AG04449 (cell line): ENCODE data around the gene POLR3B.

Source experiments
- CTCF ChIA-PET: fragments of 350-600 bp; formaldehyde crosslinking; extraction: SDS; loops from one replicate; lab custom pipeline; 2021; ENCODE audit warnings: antibody characterized with exemption; lab: Yijun Ruan, JAX
- POLR2A ChIA-PET: fragments of 400-600, 350-600 bp; formaldehyde crosslinking; extraction: SDS; loops from one replicate; lab custom pipeline; 2020; ENCODE audit warnings: antibody characterized with exemption, inconsistent platforms; lab: Yijun Ruan, JAX
- DNase-seq: peaks from one replicate; pipeline ENCODE4 v3.0.0-alpha.2; 2010; ENCODE audit warnings: low read depth, low spot score
- H3K4me3 ChIP-seq: 2 replicates; pipeline ENCODE4 v1.5.1; 2011; ENCODE audit warnings: low read depth, mild to moderate bottlenecking, control low read depth, low read length
- CTCF ChIP-seq: IDR thresholded peaks from one replicate; pipeline ENCODE4 v1.5.1; 2011; ENCODE audit warnings: mild to moderate bottlenecking, moderate library complexity, low read length, control low read depth, inconsistent platforms; ENCODE audit not compliant: insufficient read depth; ENCODE audit errors: missing control alignments

POLR3B gene

GRCh38 chr12:106427917-106428316, 70.4 kb downstream of the POLR3B start:
- ChIA-PET POLR2A (no interaction called here), CTCF (interaction anchor here (0.5 to 1.7 kb wide), 3 partner anchors 9 to 412 kb away, joined by 3 to 6 read pairs (median 3); no protein-coding TSS in a partner anchor)
- no peak for DNase-seq
- TF ChIP-seq CTCF, result no peak
- no peak overlapping the region for H3K4me3 ChIP-seq

- no peak overlapping the region for H3K4me3 ChIP-seq
- no peak for DNase-seq
- TF ChIP-seq CTCF, result no peak
- ChIA-PET POLR2A (no interaction called here), CTCF (interaction anchor here (0.5 to 1.7 kb wide), 3 partner anchors 9 to 411 kb away, joined by 3 to 6 read pairs (median 3); no protein-coding TSS in a partner anchor)
These were observed 70.8 kb downstream of the POLR3B start for GRCh38 chr12:106428384-106428783.

- ChIA-PET CTCF (interaction anchor here (1.0 kb wide), 1 partner anchor 411 kb away, joined by 3 read pairs; no protein-coding TSS in a partner anchor), POLR2A (no interaction called here)
- TF ChIP-seq CTCF, result no peak
- H3K4me3 ChIP-seq, result no peak overlapping the region
- no peak for DNase-seq
These were observed 71.5 kb downstream of the POLR3B start for GRCh38 chr12:106429043-106429552.

GRCh38 chr12:106429636-106430035, 72.1 kb downstream of the POLR3B start:
- POLR2A ChIA-PET, result no interaction called here
- TF ChIP-seq CTCF, result no peak
- CTCF ChIA-PET, result no interaction called here
- H3K4me3 ChIP-seq, result no peak overlapping the region
- no peak for DNase-seq

- POLR2A ChIA-PET, result no interaction called here
- no peak overlapping the region for H3K4me3 ChIP-seq
- no peak for TF ChIP-seq CTCF
- CTCF ChIA-PET, result interaction anchor here (1.1 kb wide), 1 partner anchor 410 kb away, joined by 3 read pairs; no protein-coding TSS in a partner anchor
- no peak for DNase-seq
These were observed 74.4 kb downstream of the POLR3B start for GRCh38 chr12:106431839-106432411.

GRCh38 chr12:106433055-106433454, 75.5 kb downstream of the POLR3B start:
- TF ChIP-seq CTCF, result no peak
- no peak for DNase-seq
- ChIA-PET CTCF (interaction anchor here (1.3 kb wide), 1 partner anchor 8 kb away, joined by 3 read pairs; no protein-coding TSS in a partner anchor), POLR2A (no interaction called here)
- H3K4me3 ChIP-seq, result no peak overlapping the region
